HG03571 (cell line): ENCODE measurements around the gene AP3S2.
"Not testable (repeated sequence)": the region's sequence is repeated elsewhere in the genome, so short reads cannot be mapped to it uniquely, and the experiment has no call there.

Experiments
- ATAC-seq: cut with Tn5 transposase; IDR thresholded peaks from one replicate; pipeline ENCODE4 v1.9.1; 2021; ENCODE audit not compliant: unreplicated experiment

The AP3S2 gene

GRCh38 chr15:89870006-89870405, 23.8 kb downstream of the AP3S2 start:
- ATAC-seq, result no peak

DNA sequence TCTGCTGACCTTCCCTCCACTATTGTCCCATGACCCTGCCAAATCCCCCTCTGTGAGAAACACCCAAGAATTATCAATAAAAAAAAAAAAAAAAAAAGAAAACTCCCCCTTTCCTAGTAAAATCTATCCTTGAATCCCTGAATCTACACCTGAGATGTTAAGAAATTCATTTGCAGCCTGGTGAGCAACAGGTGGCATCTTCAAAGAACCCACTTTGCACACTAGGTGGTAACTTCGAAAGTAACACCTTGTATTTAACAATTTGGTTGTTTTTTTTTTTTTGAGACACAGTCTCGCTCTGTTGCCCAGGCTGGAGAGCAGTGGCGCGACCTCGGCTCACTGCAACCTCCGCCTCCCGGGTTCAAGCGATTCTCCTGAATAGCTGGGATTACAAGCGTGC, 24.3 kb downstream of the AP3S2 start:
- ATAC-seq, result not testable (repeated sequence)

DNA sequence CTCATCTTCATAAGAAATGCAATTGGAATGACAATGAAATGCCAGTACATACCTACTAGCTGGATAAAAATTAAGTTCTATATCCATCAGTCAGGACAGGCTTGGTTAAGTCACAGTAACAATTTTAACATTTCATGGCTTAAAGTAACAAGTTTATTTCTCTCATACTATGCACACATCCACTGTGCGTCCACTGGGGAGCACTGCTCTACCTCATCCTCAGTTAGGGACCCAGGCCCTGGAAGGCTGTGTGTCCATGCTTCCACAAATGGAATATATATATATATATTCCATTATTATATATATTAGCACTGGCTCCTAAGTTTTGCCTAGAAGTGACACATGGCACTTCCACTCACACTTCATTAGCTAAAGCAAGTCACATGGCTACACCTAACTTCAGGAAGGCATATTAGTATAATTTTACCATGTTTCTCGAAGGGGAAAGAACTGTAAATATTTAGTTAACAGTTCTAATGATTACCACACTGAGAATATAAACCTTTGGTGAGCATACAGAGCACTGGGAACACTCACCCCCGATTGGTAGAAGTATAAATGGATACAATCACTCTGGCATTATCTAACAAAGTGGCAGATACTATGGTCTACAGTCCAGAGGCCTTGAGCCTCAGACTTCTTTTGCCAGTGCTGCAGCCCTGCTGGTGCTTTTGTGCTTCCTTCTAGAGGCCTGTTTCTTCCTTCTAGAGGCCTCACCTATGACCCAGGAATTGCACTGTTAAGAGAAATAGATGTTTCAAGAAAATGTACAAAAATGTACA, 28.6 kb downstream of the AP3S2 start:
- no peak for ATAC-seq

- ATAC-seq, result no peak
Measured at GRCh38 chr15:89863918-89864317, 29.9 kb downstream of the AP3S2 start.

- no peak for ATAC-seq
Measured at GRCh38 chr15:89860891-89861290, 32.9 kb downstream of the AP3S2 start.

DNA sequence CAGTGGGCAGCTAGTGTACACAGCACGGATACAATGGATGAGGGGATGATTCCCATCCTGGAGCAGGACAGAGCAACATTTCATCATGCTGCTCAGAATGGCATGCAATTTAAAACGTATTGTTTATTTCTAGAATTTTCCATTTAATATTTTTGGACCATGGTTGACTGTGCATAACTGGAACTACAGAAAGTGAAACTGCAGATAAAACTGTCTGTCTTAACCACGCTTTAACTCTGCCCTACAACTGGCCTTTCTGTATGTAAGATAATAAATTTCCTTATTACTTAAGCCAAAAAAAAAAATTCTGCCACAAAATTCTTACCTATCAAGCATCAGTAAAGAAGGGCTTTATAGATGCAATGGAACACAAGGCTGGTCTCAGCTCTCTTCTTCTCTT, 33.4 kb downstream of the AP3S2 start:
- no peak for ATAC-seq

GRCh38 chr15:89858661-89859458, 34.9 kb downstream of the AP3S2 start:
- ATAC-seq, result no peak

GRCh38 chr15:89857673-89858072, 36.1 kb downstream of the AP3S2 start:
- no peak for ATAC-seq

DNA sequence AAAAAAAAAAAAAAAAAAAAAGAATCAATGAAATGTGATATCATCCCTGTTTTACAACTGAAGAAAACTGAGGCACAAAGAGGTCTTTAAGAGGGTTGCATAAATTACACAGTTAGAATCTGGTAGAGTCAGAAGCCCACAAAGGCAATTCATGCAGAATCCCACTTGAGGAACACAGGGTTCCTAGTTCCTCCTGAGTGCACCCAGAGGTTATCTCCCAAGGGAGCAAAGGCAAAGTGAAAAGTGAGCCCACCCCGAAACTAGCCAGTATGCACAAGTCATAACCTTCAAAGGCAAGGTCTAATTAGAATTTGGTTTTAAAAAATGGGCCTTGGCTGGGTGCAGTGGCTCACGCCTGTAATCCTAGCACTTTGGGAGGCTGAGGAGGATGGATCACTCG, 37.8 kb downstream of the AP3S2 start:
- no peak for ATAC-seq

- ATAC-seq, result not testable (repeated sequence)
Measured at GRCh38 chr15:89854863-89855262, 38.9 kb downstream of the AP3S2 start.

DNA sequence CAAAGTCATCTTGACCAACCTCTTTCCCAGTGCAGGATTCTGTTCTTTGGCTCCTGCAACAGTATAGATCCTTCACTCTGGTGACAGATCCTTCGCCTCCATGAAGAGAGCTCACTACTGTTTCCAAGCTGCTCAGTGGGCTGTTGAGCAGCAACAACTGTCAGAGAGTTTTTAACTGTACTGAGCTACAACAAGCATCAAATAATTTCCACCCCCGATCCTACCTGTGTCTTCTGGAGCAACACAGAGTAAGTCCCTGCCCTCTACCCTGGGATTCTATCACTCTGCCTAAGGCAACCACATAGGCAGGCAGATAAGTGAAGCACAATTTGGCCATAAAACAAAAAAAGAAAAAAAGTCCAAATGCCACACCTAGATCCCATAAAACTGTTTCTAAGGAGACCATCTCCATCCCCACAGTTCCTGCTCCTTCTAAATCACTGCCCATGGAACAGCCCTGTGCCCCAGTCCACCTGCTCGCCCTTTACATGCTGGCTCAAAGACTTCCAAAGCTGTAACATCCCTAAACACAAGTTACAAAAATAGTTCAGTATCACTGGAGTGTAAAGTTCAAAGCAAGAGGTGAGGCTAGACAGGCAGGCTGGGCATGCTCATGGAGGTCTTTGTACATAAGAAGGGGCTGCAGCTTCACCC, 41.3 kb downstream of the AP3S2 start:
- no peak for ATAC-seq

GRCh38 chr15:89851673-89852341, 42.0 kb downstream of the AP3S2 start:
- ATAC-seq, result peak; percentile 76

DNA sequence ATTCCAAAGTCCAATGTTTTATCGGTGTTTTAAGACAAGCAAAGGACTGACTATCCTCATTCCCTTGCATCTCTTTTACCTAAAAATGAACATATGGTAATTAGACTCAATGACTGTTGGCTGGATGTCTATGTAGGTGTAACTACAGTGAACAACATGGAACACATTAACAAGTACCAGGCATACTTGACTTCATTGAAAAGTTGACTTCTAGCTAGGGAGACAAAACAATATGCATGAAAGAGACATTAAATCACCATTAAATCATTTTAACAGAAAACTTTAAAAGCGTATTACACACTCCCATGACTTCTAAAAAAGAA, 44.9 kb downstream of the AP3S2 start:
- no peak for ATAC-seq

DNA sequence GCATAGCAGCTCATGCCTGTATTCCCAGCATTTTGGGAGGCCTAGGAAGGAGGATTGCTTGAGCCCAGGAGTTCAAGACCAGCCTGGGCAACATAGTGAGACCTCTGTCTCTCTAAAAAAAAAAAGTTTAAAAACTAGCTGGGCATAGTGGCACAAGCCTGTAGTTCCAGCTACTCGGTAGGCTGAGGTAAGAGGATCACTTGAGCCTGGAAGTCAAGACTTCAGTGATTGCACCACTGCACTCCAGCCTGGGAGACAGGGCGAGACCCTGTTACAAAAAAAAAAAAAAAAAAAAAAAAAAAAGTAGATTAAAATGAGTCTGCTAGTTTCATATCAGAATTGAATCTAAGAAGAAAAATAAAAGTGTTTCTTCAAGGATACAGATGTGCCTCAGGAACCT, 46.7 kb downstream of the AP3S2 start:
- ATAC-seq, result no peak

- ATAC-seq, result no peak
Measured at GRCh38 chr15:89845305-89845893, 48.4 kb downstream of the AP3S2 start.

DNA sequence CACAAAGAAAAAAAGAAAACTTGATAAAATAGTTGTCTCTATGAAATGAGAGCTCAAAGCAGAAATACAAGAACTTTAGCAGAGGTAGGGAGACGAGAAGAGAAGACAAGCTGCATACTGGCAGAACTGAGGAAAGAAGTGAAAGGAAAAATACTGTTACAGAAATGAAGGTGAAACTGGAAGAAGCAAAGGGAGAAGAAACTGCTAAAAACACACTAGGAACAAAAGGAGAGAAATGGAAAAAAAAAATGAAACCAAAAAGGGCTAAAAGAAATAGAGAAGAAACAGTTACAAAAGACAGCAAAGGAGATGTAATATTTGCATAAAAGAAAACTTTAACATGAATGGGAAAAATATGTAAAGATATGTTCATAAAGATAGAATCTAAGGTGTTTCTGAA, 51.8 kb downstream of the AP3S2 start:
- no peak for ATAC-seq

DNA sequence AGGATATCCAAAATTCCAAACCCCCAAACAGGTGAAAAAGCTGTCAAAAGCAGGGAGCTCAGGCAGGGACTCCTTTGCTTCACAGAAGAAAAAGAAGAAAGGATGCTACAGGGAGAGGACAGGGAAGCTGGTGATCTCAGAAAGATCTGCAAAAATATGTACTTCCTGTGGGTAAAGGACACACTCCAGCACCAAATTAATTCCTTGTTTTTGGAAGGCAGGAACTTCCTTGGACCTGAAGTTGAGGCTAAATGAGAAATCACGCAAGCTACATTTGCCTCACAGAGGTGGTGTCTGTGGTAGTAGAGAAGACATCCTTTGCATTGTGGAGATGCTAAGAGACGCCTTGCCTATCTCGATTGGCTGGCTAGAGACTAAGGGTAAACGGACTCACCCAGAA, 52.5 kb downstream of the AP3S2 start:
- no peak for ATAC-seq

DNA sequence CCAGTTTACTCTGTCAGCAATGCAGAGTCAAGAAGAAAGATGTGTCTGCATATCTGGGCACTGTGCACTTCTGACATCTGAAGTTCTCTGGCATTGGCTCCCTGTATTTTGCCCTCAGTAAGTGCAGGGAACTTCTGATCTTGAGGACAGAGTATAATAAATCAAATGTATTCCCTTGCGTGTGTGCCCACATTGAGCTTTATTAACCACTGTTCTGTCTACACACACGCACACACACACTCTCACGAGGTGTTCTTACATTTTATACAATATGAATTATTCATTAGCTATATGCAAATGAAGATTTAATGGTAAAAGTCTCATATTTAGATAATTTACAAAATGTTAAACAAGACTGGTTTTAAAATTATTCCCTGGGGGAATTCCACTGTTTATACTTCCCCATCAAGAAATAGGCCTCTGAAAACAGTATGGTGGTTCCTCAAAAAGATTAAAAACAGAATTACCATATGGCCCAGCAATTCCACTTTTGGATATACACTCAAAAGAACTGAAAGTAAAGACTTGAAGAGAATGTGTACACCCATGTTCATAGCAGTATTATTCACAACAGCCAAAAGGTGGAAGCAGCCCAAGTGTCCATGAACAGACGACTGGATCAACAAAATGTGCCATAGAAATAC, 54.5 kb downstream of the AP3S2 start:
- no peak for ATAC-seq

DNA sequence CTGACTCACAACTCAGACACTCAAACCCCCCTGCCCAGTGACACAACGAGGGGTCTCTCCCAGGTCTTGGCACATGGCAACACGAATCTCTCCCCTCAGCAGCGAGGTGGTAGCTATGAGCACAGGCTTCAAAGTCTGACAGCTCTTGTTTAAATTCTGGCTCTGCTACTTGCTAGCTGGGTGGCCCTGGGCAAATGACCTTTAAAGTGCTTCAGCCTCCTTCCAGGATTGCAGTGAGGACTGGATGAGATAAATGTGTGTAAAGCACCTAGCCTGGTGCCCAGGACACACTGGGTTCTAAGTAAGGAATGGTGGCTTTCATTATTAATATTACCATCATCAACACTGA, 56.0 kb downstream of the AP3S2 start:
- no peak for ATAC-seq

GRCh38 chr15:89837134-89837829, 56.5 kb downstream of the AP3S2 start:
- ATAC-seq, result no peak
